Stimulated activated CD8-positive, alpha-beta memory T cell treated with anti-CD3 and anti-CD28 coated beads, Interleukin-4, amount 100 ng/mL, for 48 hours (primary cell): ENCODE data around the gene JAKMIP2.
A peak's percentile ranks its signal among the peaks of the same experiment; 100 is the strongest.
"Not testable (repeated sequence)": the region's sequence is repeated elsewhere in the genome, so short reads cannot be mapped to it uniquely, and the experiment has no call there.

ENCODE experiments used
- DNase-seq: peaks from one replicate; pipeline ENCODE4 v3.0.0-alpha.2; 2020

JAKMIP2 gene

DNA sequence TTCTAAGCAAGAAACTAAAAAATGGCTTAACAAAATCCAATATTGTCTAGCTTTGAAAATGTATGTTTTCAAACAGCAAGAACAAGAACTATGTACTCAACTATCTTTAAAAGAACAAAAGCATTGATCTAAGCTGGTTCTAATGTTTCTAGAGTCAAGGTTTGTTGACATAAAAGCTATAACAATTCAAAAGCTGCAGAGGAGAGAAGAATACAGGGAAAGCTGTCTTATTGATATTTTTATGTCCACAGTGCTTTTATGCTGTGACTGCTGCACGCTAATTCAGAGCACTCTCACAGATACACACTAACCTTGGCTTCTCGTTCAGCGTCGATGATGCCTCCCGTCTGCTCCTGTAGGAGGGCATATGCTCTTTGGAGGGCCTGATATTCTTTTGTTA is 143.2 kb downstream of the JAKMIP2 start:
- no peak for DNase-seq

DNA sequence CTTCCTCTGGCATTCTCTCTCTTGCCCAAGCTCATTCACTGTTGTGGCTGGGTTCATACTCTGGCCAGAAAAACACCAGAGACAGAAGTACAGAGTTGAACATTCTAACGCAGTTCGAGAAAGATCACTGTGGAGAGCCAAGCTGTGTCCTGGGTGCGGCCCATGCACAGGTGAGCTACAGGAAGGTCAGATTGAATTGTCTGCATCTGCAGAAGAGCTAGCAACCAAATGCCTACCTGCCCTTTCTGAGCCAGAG is 145.9 kb downstream of the JAKMIP2 start:
- DNase-seq = no peak

DNA sequence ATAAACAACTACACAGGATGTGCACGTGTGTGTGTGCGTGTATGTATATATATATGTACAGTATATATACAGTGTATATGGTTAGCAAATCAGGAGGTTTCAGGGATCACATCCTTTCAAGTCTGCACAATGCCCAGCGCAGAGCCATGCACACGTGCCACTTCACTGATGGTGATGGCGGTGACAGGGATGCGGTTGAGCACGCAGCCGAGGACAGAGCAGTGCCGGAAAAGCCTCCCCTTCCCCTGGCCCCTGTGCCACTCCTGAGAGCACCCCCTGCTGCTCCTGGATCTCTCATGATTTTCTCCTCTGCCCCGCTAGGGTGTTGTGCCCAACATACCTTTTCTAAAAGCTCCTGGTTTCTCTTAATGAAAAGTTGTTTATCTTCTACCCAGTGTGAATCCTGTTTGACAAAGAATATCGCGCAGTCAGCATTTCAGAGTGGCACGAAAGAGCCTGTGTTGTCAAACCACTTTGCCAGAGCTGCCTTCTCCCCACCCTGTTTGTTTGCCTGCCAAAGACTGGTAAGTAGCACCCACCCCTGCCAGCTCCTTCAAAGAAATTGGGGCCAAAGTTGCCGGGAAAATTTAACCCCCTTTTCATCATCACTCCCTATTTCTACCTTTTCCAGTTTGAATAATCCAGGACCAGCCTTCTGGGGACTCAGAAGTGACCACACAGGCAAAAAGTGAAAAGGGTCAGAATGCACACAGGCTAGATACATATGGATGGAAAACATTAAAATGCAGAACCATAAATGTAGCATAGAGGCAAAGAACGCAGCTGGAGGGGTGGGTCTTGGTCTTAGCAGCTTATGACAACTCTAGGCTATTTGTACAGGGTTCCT is 146.4 kb downstream of the JAKMIP2 start:
- no peak for DNase-seq

DNA sequence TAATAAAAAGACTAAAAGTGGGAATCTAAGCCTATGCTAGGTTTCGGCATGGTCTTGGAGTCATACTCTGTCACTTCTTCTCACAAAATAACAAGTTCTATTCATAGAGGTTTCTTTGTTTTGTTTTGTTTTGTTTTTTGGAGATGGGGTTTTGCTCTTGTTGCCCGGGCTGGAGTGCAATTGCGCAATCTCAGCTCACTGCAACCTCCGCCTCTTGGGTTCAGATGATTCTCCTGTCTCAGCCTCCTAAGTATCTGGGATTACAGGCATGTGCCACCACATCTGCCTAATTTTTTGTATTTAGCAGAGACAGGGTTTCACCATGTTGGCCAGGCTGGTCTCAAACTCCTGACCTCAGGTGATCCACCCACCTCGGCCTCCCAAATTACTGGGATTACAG is 147.1 kb downstream of the JAKMIP2 start:
- not testable (repeated sequence) for DNase-seq

DNA sequence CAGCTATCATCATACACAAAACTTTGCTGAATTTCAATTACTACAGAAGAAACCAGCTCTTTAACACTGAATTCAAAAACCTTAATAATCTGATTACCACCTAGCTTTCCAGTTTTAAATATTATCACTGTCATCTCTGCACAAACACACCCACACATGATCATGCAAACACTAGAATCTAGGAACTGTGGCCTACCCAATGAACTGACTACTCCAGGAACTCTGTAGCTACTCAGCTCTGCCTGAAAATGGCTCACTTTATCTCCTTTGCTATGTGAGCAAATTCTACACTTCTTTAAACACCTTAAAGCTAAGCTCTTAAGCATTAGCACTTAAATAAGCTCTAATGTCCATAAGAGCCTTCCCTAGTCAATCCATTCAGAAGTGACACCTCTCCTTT is 149.4 kb downstream of the JAKMIP2 start:
- DNase-seq = no peak

DNA sequence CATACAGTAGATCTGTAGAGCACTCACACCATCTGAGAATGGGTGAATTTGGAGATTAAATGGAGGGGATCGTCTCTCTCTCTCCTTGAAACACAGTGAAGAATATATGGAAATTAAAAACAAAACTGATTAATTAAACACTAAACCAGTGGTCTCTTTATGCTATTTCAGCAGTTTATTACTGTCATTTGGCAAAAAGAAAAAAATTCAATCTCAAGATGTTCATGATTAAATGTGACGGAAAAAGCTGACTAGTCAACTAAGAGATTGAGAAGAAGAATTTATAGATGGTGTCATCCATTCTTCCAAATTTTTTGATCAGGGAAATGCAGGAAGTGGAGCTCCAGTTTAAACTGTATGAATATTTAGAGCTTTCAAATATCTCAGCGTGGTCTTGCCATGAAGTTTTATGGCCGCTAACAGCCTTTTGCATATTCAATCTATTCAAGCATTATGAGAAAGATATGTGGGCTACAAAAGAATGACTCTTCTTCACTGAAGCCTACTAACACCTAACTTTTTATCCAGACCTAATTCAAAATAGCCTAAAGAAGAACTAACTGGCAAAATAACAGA is 151.0 kb downstream of the JAKMIP2 start:
- DNase-seq = no peak

DNA sequence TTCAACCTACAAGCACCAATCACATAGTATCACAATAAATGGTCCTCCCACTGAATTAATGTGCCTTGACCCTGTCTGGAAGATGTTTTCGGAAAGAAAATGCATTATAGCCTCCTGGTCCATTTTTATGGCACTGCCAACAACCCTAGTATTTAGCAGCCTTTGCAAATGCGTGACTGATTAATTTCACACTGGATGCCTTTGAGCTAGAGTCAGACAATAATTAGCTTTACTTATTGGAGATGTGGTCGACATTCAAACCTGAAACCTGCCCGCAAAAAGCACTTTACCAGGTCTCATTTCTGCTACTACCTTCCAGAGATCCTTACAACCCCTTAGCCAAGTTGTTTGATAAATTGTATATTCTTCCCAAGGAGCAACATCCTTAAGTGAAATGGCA is 153.3 kb downstream of the JAKMIP2 start:
- DNase-seq = no peak

DNA sequence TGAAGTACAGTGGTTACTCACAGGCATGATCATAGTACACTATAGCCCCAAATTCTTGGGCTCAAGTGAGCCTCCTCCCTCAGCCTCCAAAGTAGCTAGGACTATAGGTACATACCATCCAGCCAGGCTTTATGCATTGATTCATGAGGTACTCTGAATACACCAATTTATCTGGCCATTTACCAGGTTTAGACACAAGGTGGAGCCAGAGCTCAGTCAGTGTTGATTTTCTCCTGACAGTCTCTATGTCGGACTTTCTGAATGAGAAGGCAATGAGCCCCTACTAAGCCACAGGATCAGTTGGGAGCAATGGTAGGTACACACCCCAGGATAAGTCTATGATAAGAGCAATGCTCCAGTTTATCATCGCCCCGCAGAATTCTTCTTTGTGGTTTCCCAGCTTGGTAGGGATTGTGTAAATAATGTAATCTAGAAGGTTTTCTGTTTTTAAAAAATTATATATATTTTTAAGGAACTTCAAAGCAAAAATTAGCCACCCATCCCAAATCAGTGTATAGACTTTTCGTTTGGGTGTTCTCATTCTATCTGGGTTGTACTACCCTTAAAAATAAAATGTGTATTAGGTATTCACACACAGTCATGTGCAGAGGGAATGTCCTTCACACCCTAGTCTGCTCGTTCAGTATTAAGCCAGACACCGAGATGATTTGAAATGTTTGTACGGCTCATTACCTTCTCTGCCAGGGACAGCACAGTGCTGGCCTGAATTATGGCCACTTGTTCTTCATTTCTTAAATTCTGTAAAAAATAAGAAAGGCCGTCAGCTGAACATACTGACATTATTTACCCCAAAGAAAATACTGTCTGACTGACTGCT is 154.3 kb downstream of the JAKMIP2 start:
- peak; percentile 62 for DNase-seq

DNA sequence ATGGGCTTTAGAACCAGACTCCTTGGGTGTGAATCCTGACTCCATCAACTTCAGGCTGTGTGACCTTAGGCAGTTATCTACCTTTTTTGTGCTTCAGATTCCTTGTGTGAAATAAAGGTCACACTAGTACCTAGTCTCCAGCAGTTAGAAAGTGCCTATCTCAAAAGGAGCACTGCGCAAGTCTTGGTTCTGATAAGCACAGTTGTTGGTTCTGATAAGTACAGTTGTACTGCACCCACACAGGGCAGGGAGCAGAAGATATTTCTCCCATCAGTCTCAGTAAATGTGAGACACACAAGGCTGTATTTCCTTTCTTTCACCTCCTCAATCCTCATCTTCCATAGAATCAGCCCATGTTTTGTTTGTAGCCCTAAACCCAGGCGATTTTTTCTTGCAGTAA is 156.1 kb downstream of the JAKMIP2 start:
- DNase-seq = no peak

DNA sequence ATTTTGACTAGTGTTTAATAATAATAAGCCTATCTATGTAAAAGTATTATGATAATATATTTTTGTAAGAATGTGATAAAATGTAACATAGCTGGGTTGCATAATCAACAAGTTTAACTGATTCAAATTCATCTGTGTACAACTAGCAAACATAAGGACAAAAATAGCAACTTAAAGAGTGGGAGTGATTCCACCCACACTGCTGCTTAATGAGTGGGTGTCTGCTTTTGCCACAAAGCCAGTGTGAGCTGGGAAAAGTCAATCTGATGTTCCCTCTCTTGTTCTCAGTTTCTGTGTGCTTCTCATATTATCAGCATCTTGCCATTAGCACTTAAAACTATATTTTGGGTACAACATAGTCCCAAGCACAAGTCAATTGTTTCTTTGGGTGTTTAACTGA is 161.5 kb downstream of the JAKMIP2 start:
- no peak for DNase-seq

DNA sequence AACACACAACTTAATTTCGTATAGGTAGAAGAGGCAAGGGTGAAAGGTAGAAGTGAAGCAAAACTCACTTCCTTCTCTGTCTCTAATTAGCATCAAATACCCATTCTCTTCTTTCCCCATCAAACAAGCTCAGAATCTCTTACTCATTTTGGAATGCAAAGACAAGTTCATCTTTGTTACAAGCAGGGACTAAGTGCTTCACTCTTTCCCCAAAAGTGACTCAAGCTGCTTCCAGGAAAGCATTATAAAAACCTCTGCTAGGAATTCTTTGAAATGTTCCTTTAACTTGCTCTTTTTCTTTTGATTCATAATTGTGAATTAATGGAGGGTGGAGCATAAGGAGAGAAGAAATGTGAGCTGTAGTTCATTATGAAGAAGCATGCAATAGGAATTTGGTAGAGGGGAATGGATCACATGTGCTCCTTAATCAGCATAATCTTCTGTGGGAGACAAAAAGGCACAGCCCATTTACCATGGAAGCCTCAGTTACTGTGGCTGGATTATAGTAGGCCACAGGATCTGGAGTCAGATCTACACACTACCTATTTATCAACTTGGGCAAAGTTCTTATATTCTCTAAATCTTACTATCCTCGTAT is 163.1 kb downstream of the JAKMIP2 start:
- no peak for DNase-seq

DNA sequence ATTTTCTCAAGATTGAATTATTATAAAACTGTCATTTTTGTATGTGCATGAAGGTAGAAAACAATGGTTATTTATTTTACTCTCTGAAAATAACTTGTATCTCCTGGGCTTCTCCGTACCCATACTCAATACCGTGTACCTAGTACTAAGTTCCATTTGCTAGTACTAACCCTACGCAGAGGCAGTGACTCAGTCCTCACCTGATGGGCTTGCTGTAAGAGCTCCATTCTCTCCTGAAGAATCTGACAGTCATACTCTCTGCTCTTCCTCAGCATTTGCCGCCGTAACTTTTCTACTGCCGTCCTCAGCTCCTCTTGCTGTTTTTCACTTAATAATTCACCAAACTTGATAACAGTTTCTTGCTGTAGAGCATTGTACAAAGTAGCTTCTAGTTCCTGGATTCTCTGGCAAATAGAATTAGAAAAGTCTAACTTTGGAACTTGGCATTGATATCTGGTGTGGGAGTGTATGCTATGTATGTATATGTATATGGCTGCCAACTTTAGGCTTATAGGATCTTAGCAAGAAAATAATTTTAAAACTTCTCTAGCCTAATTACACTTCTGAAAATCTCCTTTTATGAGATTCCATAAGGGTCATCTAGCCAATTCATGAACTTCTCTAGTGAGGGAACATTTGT is 164.7 kb downstream of the JAKMIP2 start:
- no peak for DNase-seq

DNA sequence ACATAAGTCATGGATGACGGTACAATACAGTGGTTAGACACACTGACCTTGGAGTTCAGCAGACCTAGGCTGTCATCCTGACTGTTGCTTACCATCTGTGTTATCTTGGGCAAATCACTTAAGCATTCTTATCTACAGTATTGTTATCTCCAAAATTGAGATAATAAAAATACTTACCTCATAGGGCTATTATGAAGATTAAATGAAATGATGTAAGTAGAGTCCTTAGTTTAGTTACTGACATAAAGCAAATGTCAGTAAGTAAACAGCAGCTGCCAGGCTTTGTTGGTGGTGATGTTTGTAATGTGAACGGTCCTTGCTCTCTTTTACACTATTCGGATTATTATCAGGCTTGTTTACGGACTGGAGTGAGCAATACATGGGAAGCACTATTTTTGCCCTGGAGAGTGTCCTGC is 165.3 kb downstream of the JAKMIP2 start:
- no peak for DNase-seq

DNA sequence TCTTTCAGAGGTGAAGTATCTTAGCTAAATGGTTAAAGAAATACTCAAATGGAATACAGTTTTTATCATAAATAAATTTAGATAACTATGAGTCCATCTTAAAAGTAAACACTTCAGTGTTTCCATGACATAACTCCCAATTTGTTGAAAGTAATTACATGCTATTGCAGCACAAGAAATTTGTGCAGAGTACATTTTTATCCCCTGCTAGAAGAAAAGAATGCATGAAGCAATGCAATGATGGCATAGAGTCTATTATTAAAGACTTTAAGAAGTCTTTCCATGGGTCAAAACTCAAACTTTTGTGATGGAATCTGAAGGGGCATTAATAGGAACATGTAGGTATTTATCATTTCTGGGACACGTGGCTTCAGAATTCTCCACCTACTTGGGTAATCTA is 166.1 kb downstream of the JAKMIP2 start:
- no peak for DNase-seq

DNA sequence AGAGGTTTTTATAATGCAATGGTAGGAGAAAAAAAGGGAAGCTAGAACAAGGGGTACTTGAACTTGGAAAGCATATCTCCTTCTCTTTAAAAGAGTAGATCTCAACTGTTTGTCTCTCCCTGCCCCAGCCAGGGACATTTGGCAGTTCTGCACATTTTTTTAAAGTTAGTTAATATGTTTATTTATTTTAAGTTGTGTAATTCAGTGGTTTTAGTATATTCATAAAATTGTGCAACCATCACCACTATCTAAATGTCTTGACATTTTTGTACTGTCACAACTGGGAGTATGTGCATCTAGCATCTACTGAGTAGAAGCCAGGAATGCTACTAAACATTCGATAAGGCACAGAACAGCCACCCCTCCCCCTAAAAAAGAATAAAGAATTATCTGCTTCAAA is 169.2 kb downstream of the JAKMIP2 start:
- DNase-seq = no peak

DNA sequence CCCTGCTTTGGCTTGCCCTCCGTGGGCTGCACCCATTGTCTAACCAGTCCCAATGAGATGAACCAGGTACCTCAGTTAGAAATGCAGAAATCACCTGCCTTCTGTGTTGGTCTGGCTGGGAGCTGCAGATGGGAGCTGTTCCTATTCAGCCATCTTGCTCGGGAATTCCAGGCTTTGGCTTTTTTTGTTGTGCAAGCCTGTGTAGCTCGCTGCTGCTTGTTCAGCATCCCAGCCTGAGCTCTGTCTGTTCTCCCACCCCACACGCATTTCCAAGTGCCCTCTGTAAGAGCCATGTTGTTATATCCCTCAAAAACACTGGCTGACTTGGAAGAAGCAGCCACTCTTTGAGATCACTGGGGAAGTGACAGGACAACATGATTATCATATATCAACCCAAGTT is 171.0 kb downstream of the JAKMIP2 start:
- DNase-seq = no peak

DNA sequence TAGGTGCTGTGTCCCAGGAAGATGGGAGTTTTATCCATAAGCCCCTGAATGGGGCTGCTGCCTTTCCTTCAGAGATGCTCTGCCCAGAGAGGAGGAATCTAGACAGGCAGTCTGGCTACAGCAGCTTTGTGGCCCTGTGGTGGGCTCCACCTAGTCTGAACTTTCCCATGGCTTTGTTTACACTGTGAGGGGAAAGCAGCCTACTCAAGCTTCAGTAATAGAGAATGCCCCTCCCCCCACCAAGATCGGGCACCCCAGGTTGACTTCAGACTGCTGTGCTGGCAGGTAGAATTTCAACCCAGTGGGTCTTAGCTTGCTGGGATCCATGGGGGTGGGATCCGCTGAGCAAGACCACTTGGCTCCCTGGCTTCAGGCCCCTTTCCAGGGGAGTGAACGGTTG is 171.7 kb downstream of the JAKMIP2 start:
- DNase-seq = no peak

DNA sequence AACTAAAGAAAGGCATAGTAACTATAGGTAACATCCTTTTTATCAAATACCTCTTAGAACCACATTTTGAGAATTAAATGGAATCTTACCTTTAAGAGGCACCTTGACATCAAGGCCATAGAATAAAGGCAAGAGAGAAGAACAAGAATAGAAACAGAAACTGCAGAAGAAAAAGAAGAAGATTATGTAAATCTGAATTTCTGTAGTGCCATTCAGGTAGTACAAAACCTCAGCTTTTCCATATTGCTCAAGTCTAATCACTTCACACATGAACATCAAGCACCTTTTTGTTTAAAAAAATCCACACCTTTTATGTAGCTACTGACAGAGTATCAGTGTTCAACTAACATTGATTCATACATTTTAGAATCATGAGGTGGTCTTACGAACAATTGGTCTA is 180.9 kb downstream of the JAKMIP2 start:
- DNase-seq = no peak

DNA sequence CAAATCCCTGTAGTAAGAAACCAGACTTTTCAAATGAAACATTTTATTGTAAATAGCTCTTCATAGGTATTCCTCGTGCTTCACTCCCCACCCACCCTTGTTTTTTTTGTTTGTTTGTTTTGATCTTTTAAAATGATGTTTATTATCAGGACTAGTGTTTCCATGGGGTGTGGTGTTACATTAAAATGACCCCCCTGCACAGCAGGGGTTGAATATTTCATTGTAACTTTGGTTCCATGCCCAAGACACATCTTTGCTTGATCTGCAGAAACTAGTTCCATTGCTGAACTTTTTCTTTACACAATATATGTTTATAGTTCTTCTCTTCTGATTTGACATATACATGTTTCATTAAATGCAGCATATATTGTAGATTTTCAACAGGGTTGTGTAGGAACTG is 191.4 kb downstream of the JAKMIP2 start:
- no peak for DNase-seq

DNA sequence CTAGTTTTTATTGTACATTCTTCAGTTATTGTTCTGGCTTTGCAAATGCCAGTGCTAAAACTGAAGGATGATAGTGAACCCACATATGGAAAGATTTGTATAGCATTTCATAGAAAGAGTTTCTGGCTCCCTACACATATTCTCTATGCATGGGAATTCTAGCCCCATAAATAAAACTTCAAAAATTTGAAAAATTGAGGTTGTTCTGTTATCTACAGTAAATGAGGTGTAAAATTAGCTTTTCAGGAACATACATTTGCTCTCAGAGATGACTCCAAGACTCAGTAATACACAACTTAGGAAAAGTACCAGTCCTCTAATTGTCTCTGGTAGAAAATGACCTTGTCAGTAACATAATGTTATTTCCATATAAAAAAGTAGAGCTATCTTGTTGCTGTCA is 192.4 kb downstream of the JAKMIP2 start:
- no peak for DNase-seq

DNA sequence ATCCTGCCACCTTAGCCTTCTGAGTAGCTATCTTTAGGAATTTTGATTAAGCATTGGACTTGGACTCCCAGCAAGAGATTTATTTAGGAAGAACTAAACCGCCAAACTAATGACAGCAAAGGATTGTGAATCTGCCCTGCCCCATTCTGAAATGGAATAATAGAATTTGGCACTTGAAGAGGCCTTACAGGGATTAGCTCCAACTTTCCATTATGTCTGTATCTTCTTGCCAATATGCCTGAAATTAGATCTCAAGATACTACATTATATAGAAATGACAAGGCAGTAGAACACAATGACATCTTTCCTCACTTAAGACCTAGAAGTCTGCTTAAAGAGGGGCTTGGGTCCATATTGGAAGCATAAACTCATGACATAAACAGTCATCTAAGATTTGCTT is 195.7 kb downstream of the JAKMIP2 start:
- DNase-seq = no peak

DNA sequence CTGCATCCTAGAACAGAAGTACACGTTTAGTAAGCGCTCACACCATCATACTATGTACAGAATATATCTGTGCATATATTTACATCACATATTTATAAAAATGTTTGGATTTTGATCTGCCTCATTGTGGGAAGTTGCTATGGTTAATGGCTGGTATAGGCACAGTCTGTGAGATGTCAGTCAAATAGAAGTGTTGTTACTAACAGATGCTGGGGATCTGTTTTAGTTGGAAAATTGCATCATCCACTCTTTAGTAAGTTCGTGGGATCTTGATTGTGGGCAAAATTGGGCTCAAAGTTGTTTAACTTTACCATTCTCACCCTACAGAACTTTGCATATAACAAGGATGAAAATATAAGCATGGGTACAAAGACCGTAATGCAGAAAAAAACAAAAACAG is 196.3 kb downstream of the JAKMIP2 start:
- no peak for DNase-seq

DNA sequence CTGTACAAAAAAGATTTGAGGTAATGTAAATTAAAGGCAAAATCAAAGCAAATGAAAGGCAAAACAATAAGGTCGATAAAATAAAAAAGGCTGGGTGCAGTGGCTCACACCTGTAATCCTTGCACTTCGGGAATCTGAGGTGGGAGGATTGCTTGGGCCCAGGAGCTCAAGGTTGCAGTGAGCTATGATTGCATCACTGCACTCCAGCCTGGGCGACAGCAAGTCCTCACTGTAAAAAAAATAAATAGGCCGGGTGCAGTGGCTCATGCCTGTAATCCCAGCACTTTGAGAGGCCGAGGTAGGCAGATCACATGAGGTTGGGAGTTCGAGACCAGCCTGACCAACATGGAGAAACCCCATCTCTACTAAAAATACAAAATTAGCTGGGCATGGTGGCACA is 200.3 kb downstream of the JAKMIP2 start:
- DNase-seq = not testable (repeated sequence)
